Lower lobe of right lung (tissue), 2 donors: ENCODE measurements around the gene TRAF3IP3. TPM values are rescaled to one million over a fixed set of nuclear protein-coding genes. Genes with fewer than 3 reads are reported as not detected.

ENCODE experiments used
- ATAC-seq, 2 donors: fragments of 200-7000 bp; cut with Tn5 transposase; one replicate each; pipeline ENCODE4 v1.9.1; 2020 to 2022; ENCODE audit warnings: mild to moderate bottlenecking in 2 of 2, moderate library complexity in 2 of 2
- DNase-seq: peaks from one replicate; pipeline ENCODE4 v3.0.0-alpha.2; 2020
- H3K27ac ChIP-seq: fragments of 200-600 bp; one replicate; pipeline ENCODE4 v1.8.0; 2022
- H3K27me3 ChIP-seq: fragments of 200-600 bp; one replicate; pipeline ENCODE4 v1.8.0; 2022; ENCODE audit warnings: low read depth
- H3K36me3 ChIP-seq: fragments of 200-600 bp; one replicate; pipeline ENCODE4 v1.8.0; 2022; ENCODE audit warnings: mild to moderate bottlenecking
- H3K4me1 ChIP-seq: fragments of 200-600 bp; one replicate; pipeline ENCODE4 v1.8.0; 2022
- H3K4me3 ChIP-seq: fragments of 200-600 bp; one replicate; pipeline ENCODE4 v1.8.0; 2022; ENCODE audit warnings: mild to moderate bottlenecking
- H3K9me3 ChIP-seq: fragments of 200-600 bp; one replicate; pipeline ENCODE4 v1.8.0; 2022
- CTCF ChIP-seq: fragments of 200-600 bp; IDR thresholded peaks from one replicate; pipeline ENCODE4 v1.8.0; 2022; ENCODE audit warnings: antibody characterized with exemption, mild to moderate bottlenecking
- intact Hi-C: fragments of 100-400 bp; cut with DNase I; formaldehyde crosslinking; loops from one replicate; pipeline ENCODE4 v1.11.0; 2022
- total RNA-seq: library from RNA; stranded (reverse); fragmentation: NEBNext Ultra II Directional; extraction: Animal tissue kit (Norgen Biotek cat#: 25700); gene quantifications from one replicate; pipeline ENCODE4 v1.2.1, GENCODE V29; 2021
- donor health status: DM: no; HTN: yes; CAD: no; lungs with severe emphysema.

Gene TRAF3IP3
- total RNA-seq, 1 donor from 2014 or later: 12.4 TPM

GRCh38 chr1:209805875-209806760 lies 50.3 kb downstream of the TRAF3IP3 start, which contains the start of gene IRF6:
Gene IRF6, minus strand, starts transcription at chr1:209806142. Its CDS starts 4,729 bp downstream, at chr1:209801413.
- Histone ChIP-seq H3K4me1 (peaks cover 11% of the 10 kb centered on the region), H3K27me3 (no peaks in the 10 kb centered on the region), H3K27ac (peak within 1 kb of the TSS; percentile 82), H3K9me3 (no peaks in the 10 kb centered on the region), H3K4me3 (peak within 1 kb of the TSS; percentile 61), H3K36me3 (no peaks in the 10 kb centered on the region)
- TF ChIP-seq CTCF: no peak
- intact Hi-C loops: no loop called here
- peak; percentile 95 for DNase-seq
- peak; percentile 97 to 98 for ATAC-seq

- Histone ChIP-seq H3K9me3 (no peaks in the 10 kb centered on the region), H3K4me1 (peaks cover 11% of the 10 kb centered on the region), H3K4me3 (no peak overlapping the region), H3K27me3 (no peaks in the 10 kb centered on the region), H3K27ac (no peak overlapping the region), H3K36me3 (no peaks in the 10 kb centered on the region)
- no peak for TF ChIP-seq CTCF
- no peak for ATAC-seq
- intact Hi-C loops: no loop called here
- no peak for DNase-seq
Observed at GRCh38 chr1:209807509-209807908, 51.7 kb downstream of the TRAF3IP3 start.

GRCh38 chr1:209808059-209808581 lies 52.3 kb downstream of the TRAF3IP3 start:
- TF ChIP-seq CTCF: no peak
- H3K4me1 ChIP-seq: peaks cover 11% of the 10 kb centered on the region
- intact Hi-C loops: no loop called here
- no peak overlapping the region for H3K4me3 ChIP-seq
- H3K9me3 ChIP-seq: no peaks in the 10 kb centered on the region
- H3K27ac ChIP-seq: no peak overlapping the region
- H3K36me3 ChIP-seq: no peaks in the 10 kb centered on the region
- no peaks in the 10 kb centered on the region for H3K27me3 ChIP-seq
- DNase-seq: peak; percentile 38
- ATAC-seq: no peak

- Histone ChIP-seq H3K27ac (no peak overlapping the region), H3K36me3 (no peaks in the 10 kb centered on the region), H3K9me3 (no peaks in the 10 kb centered on the region), H3K27me3 (no peaks in the 10 kb centered on the region), H3K4me1 (peaks cover 11% of the 10 kb centered on the region), H3K4me3 (no peak overlapping the region)
- ATAC-seq (no peak), DNase-seq (no peak)
- intact Hi-C loops: no loop called here
- no peak for TF ChIP-seq CTCF
Observed at GRCh38 chr1:209809611-209810010, 53.8 kb downstream of the TRAF3IP3 start.

- no peaks in the 10 kb centered on the region for H3K27me3 ChIP-seq
- H3K36me3 ChIP-seq: no peaks in the 10 kb centered on the region
- H3K4me1 ChIP-seq: peaks cover 9% of the 10 kb centered on the region
- no peaks in the 10 kb centered on the region for H3K9me3 ChIP-seq
- no peak overlapping the region for H3K27ac ChIP-seq
- intact Hi-C loops: no loop called here
- TF ChIP-seq CTCF: no peak
- DNase-seq: no peak
- H3K4me3 ChIP-seq: no peak overlapping the region
- ATAC-seq: no peak
Observed at GRCh38 chr1:209810783-209811182, 54.9 kb downstream of the TRAF3IP3 start.
